WTC11 (cell line): ENCODE results near the gene ARID4B.

ENCODE experiments used
- CREB1 ChIP-seq: sonication (generic); formaldehyde crosslinking; IDR thresholded peaks from 2 replicates; pipeline ENCODE4 v1.8.0; 2023; ENCODE audit warnings: mild to moderate bottlenecking, missing genetic modification reagents
- ELF4 ChIP-seq: sonication (generic); formaldehyde crosslinking; IDR thresholded peaks from 2 replicates; pipeline ENCODE4 v1.8.1; 2022; ENCODE audit warnings: low read depth, mild to moderate bottlenecking, moderate library complexity, missing genetic modification reagents
- ERG ChIP-seq: fragments of 250-450 bp; sonication (Bioruptor Pico); IDR thresholded peaks from 2 replicates; pipeline ENCODE4 v1.8.0; 2021; ENCODE audit warnings: mild to moderate bottlenecking
- ETV6 ChIP-seq: sonication (generic); formaldehyde crosslinking; IDR thresholded peaks from 2 replicates; pipeline ENCODE4 v1.8.1; 2022; ENCODE audit warnings: mild to moderate bottlenecking, missing genetic modification reagents
- FOXP1 ChIP-seq: sonication (generic); formaldehyde crosslinking; IDR thresholded peaks from 2 replicates; pipeline ENCODE4 v1.8.0; 2022; ENCODE audit warnings: missing genetic modification reagents, mild to moderate bottlenecking, moderate library complexity, borderline replicate concordance
- MAX ChIP-seq: sonication (generic); formaldehyde crosslinking; IDR thresholded peaks from 2 replicates; pipeline ENCODE4 v1.8.0; 2022; ENCODE audit warnings: mild to moderate bottlenecking, missing genetic modification reagents
- ZNF416 ChIP-seq: fragments of 250-450 bp; sonication (Bioruptor Pico); IDR thresholded peaks from 2 replicates; pipeline ENCODE4 v1.9.0; 2021; ENCODE audit warnings: mild to moderate bottlenecking, inconsistent platforms
- TF ChIP-seq, protein P1 (sequence below): fragments of 200-600 bp; IDR thresholded peaks from 2 replicates; pipeline ENCODE4 v1.8.0; 2022; ENCODE audit warnings: antibody characterized with exemption
- TF ChIP-seq, protein P2 (sequence below): sonication (generic); formaldehyde crosslinking; IDR thresholded peaks from 2 replicates; pipeline ENCODE4 v1.8.0; 2023; ENCODE audit warnings: missing genetic modification reagents
- TF ChIP-seq, protein P3 (sequence below): sonication (generic); formaldehyde crosslinking; IDR thresholded peaks from 2 replicates; pipeline ENCODE4 v1.8.1; 2022; ENCODE audit warnings: low read depth, missing genetic modification reagents, borderline replicate concordance
- TF ChIP-seq, protein P4 (sequence below): sonication (generic); formaldehyde crosslinking; IDR thresholded peaks from 2 replicates; pipeline ENCODE4 v1.8.1; 2023; ENCODE audit warnings: mild to moderate bottlenecking, missing genetic modification reagents, moderate library complexity

DNA sequence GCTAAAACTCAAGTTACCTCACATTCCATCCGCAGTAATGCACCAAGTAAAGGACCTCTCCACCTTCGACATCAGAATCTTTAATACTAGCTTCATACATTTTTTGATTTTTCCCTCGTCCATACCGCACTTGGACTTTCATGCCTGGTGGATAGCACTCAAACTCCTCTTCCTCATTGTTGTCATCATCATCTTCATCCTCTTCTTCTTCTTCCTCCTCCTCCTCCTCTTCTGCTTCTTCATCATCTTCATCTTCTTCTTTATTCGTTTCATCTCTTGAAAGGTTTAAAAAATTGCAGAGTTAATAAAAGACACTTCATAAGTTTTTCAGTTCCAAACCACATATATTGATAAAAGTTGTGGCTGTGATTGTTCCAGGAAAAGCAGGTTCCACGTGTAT lies 114.2 kb downstream of the ARID4B start:
- TF ChIP-seq, protein P1, sequence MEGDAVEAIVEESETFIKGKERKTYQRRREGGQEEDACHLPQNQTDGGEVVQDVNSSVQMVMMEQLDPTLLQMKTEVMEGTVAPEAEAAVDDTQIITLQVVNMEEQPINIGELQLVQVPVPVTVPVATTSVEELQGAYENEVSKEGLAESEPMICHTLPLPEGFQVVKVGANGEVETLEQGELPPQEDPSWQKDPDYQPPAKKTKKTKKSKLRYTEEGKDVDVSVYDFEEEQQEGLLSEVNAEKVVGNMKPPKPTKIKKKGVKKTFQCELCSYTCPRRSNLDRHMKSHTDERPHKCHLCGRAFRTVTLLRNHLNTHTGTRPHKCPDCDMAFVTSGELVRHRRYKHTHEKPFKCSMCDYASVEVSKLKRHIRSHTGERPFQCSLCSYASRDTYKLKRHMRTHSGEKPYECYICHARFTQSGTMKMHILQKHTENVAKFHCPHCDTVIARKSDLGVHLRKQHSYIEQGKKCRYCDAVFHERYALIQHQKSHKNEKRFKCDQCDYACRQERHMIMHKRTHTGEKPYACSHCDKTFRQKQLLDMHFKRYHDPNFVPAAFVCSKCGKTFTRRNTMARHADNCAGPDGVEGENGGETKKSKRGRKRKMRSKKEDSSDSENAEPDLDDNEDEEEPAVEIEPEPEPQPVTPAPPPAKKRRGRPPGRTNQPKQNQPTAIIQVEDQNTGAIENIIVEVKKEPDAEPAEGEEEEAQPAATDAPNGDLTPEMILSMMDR, result no peak
- TF ChIP-seq, protein P2, sequence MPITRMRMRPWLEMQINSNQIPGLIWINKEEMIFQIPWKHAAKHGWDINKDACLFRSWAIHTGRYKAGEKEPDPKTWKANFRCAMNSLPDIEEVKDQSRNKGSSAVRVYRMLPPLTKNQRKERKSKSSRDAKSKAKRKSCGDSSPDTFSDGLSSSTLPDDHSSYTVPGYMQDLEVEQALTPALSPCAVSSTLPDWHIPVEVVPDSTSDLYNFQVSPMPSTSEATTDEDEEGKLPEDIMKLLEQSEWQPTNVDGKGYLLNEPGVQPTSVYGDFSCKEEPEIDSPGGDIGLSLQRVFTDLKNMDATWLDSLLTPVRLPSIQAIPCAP, result no peak
- TF ChIP-seq ERG (CRISPR knock-in tag) (no peak), MAX (no peak), ZNF416 (no peak), ELF4 (CRISPR knock-in tag) (no peak), FOXP1 (CRISPR knock-in tag) (no peak), ETV6 (CRISPR knock-in tag) (no peak), CREB1 (no peak)
- TF ChIP-seq, protein P3, sequence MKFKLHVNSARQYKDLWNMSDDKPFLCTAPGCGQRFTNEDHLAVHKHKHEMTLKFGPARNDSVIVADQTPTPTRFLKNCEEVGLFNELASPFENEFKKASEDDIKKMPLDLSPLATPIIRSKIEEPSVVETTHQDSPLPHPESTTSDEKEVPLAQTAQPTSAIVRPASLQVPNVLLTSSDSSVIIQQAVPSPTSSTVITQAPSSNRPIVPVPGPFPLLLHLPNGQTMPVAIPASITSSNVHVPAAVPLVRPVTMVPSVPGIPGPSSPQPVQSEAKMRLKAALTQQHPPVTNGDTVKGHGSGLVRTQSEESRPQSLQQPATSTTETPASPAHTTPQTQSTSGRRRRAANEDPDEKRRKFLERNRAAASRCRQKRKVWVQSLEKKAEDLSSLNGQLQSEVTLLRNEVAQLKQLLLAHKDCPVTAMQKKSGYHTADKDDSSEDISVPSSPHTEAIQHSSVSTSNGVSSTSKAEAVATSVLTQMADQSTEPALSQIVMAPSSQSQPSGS (CRISPR knock-in tag), result no peak
- TF ChIP-seq, protein P4, sequence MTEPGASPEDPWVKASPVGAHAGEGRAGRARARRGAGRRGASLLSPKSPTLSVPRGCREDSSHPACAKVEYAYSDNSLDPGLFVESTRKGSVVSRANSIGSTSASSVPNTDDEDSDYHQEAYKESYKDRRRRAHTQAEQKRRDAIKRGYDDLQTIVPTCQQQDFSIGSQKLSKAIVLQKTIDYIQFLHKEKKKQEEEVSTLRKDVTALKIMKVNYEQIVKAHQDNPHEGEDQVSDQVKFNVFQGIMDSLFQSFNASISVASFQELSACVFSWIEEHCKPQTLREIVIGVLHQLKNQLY (CRISPR knock-in tag), result no peak
